OCI-LY1 (cell line): ENCODE data around the gene GAPDHS.

Experiments
- EZH2 ChIP-seq: fragments of 200-600 bp; sonication (generic), shearing (Covaris generic); IDR thresholded peaks from 2 replicates; pipeline ENCODE4 v1.8.0; 2017; ENCODE audit warnings: borderline replicate concordance, mixed run types, mild to moderate bottlenecking, antibody characterized with exemption, low read length, moderate library complexity, mixed read lengths
- TF ChIP-seq, protein P1 (sequence below): fragments of 200-600 bp; sonication (generic), shearing (Covaris generic); IDR thresholded peaks from 2 replicates; pipeline ENCODE4 v1.5.1; 2017; ENCODE audit warnings: mild to moderate bottlenecking, antibody characterized with exemption, low read length, moderate library complexity, mixed read lengths

DNA sequence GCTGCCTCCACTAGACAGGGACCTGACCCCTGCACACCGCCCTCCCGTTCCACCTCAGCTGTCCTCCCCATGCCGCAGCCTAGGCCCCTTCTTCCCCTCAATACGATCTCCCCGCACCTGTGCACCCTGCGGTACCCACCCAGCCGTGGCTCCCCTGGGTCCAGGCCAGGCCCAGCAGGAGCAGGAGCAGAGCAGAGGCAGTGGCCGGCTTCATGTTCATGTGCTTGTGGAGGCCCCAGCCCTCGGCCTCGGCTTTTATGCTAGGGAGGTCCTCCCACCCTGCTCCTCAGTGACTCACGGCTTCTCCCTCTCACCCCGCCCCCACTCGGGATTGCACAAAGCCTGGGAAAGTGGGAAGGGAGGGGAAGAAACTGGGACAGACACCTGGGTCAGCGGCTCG, 31.6 kb upstream of the GAPDHS start:
- TF ChIP-seq, protein P1, sequence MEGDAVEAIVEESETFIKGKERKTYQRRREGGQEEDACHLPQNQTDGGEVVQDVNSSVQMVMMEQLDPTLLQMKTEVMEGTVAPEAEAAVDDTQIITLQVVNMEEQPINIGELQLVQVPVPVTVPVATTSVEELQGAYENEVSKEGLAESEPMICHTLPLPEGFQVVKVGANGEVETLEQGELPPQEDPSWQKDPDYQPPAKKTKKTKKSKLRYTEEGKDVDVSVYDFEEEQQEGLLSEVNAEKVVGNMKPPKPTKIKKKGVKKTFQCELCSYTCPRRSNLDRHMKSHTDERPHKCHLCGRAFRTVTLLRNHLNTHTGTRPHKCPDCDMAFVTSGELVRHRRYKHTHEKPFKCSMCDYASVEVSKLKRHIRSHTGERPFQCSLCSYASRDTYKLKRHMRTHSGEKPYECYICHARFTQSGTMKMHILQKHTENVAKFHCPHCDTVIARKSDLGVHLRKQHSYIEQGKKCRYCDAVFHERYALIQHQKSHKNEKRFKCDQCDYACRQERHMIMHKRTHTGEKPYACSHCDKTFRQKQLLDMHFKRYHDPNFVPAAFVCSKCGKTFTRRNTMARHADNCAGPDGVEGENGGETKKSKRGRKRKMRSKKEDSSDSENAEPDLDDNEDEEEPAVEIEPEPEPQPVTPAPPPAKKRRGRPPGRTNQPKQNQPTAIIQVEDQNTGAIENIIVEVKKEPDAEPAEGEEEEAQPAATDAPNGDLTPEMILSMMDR: no peak
- TF ChIP-seq EZH2: no peak
